ENCODE results near the gene C16orf78. TPM values are rescaled to one million over a fixed set of nuclear protein-coding genes. Genes with fewer than 3 reads are reported as not detected.

The C16orf78 gene
- total RNA-seq, 6 experiments from 2014 or later, result not detected

DNA sequence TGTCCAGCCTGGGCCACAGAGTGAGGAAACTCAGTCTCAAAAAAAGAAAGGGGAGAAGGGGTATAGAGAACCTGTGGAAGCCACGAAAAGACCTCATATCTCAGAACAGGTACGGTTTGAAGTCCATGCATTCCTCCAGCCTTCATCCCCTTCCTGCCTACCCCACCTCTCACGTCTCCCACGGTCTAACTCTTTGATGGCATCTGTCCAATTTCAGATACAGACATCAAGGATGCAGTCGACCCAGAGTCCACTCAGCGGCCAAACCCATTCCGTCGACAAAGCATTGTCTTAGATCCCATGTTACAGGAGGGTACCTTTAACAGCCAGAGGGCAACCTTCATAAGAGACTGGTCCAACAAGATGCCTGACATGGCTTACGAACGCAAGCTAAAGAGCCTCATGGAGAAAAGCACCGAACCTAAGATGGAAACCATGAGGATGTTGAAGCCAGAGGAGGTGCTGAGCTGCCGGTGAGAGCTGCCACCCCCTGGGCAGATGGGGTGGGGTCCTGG, 22.7 kb downstream of the C16orf78 start:
- no peaks in the 10 kb centered on the region for H3K36me3 Mint-ChIP-seq (ENCODE audit: low read depth)
- H3K27me3 Mint-ChIP-seq (ENCODE audit: insufficient read depth), result no peaks in the 10 kb centered on the region; the same call in 1 of the 2 replicates
- no peak overlapping the region for H3K4me3 Mint-ChIP-seq
- no peak overlapping the region for H3K27ac Mint-ChIP-seq
- DNase-seq, result no peak
- no peaks in the 10 kb centered on the region for H3K4me1 Mint-ChIP-seq (ENCODE audit: low read depth)
- H3K9me3 Mint-ChIP-seq, result peaks cover 13% of the 10 kb centered on the region; the same call in 1 of the 2 replicates
- TF ChIP-seq, protein P1, sequence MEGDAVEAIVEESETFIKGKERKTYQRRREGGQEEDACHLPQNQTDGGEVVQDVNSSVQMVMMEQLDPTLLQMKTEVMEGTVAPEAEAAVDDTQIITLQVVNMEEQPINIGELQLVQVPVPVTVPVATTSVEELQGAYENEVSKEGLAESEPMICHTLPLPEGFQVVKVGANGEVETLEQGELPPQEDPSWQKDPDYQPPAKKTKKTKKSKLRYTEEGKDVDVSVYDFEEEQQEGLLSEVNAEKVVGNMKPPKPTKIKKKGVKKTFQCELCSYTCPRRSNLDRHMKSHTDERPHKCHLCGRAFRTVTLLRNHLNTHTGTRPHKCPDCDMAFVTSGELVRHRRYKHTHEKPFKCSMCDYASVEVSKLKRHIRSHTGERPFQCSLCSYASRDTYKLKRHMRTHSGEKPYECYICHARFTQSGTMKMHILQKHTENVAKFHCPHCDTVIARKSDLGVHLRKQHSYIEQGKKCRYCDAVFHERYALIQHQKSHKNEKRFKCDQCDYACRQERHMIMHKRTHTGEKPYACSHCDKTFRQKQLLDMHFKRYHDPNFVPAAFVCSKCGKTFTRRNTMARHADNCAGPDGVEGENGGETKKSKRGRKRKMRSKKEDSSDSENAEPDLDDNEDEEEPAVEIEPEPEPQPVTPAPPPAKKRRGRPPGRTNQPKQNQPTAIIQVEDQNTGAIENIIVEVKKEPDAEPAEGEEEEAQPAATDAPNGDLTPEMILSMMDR (IDR thresholded peaks at IDR 0.05), result no peak

DNA sequence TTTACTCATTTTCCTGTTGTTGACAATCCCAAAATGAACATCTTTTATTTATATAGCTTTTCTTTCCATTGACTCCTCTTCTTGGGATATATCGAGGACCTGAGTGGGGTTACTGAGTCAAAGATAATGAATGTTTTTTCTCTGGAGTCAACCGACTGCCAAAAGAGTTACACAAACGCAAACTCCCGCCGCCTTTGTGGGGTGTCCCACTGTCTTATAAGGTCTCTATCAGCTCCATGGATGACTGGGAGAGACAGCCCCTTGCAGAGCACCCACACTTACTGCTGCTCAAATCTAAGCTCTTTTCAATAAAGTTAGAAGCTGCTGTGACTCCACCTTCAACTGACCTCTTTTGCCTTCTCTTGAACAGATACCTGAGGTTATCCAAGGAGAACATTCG, 25.2 kb downstream of the C16orf78 start:
- Mint-ChIP-seq H3K27ac (no peak overlapping the region), H3K9me3 (peaks cover 23% of the 10 kb centered on the region), H3K36me3 (ENCODE audit: low read depth) (0 out of 2 replicates have a peak, but pooled peaks cover 1% of the 10 kb centered on the region), H3K27me3 (ENCODE audit: insufficient read depth) (no peaks in the 10 kb centered on the region; the same call in 1 of the 2 replicates), H3K4me1 (ENCODE audit: low read depth) (no peaks in the 10 kb centered on the region), H3K4me3 (no peak overlapping the region)
- TF ChIP-seq, protein P1 (IDR thresholded peaks at IDR 0.05), result no peak
- no peak for DNase-seq

DNA sequence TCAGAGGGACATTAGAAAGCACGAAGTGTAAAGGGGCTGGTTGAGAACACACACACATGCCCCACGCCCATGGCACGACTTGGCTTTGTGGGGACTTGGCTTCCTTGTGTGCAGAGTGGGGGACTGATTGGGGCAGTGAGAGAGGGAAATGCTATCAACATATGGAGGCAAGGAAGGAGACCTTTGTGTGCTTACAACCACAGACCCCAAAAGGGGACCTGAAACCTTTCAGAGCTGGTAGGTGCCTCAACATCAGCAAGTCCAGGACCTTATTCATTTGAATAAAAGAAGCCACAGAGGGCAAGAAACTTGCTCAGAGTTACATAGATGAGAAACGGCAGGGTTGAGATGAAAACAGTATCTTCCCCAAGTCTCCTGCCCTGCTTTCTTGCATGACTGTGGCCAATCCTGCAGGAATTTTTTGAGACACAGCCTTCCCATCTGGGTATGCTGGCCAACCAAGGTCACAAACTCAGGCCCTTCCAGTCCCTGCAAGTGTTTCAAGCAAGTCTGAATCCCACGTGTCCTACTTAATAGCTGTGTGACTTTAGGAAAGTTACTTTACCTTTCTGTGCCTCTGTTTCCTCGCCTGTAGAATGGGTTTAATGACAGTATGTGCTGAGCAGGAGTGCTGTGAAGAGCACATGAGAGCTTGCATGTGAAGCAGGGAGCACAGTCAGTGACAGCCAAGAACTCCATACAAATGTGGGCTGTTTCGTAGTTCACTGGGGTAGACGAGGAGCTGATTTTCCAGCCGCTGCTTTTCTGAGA, 26.2 kb downstream of the C16orf78 start:
- no peak for DNase-seq
- H3K27me3 Mint-ChIP-seq (ENCODE audit: insufficient read depth), result no peaks in the 10 kb centered on the region; the same call in 1 of the 2 replicates
- TF ChIP-seq, protein P1 (IDR thresholded peaks at IDR 0.05), result no peak
- no peak overlapping the region for H3K27ac Mint-ChIP-seq
- H3K4me1 Mint-ChIP-seq (ENCODE audit: low read depth), result no peaks in the 10 kb centered on the region
- no peak overlapping the region for H3K4me3 Mint-ChIP-seq
- H3K36me3 Mint-ChIP-seq (ENCODE audit: low read depth), result 0 out of 2 replicates have a peak, but pooled peaks cover 5% of the 10 kb centered on the region
- peaks cover 26% of the 10 kb centered on the region for H3K9me3 Mint-ChIP-seq

DNA sequence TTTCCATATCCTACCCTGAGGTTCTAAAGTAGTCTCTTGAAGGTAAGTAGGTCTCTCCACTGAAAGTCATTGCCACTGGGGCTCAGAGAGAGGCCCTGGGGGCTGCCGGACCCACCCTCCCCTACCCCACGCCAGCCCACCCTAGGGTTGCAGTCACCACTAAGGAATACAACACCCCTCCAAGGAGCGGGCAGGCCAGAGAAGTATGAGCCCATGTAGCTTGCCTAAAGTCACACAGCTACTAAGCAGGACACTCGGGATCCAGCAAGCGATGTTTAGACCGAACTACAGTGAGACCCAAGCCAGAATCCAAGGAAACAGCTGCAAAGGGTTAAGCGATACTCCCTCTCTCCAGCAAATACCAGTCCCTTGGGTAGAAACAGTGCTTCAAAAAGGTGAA, 27.0 kb downstream of the C16orf78 start:
- no peak for DNase-seq
- Mint-ChIP-seq H3K27ac (no peak overlapping the region), H3K4me1 (ENCODE audit: low read depth) (no peaks in the 10 kb centered on the region), H3K27me3 (ENCODE audit: insufficient read depth) (peaks cover 2% of the 10 kb centered on the region), H3K9me3 (peaks cover 26% of the 10 kb centered on the region), H3K4me3 (no peak overlapping the region), H3K36me3 (ENCODE audit: low read depth) (0 out of 2 replicates have a peak, but pooled peaks cover 5% of the 10 kb centered on the region)
- TF ChIP-seq, protein P1 (IDR thresholded peaks at IDR 0.05), result no peak

DNA sequence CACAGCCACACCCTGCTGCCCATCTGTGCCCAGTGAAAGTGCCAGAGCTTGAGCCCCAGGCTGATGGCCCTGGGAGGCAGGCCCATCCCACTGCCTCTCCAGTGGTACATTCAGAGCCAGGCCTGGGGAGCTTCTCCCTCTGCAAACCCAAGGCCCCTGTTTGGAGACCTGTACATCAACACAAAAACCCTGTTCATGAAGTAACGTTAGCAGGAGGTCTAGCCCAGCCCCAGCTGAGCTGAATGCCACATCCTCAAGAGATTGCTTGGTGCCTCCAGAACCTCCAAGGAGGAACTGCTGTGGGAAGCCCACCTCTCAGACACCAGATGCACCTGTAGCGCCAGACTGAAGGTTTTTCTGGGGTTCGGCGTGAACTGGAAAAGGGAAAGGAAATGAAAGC, 31.5 kb downstream of the C16orf78 start:
- Mint-ChIP-seq H3K27me3 (ENCODE audit: insufficient read depth) (peaks cover 2% of the 10 kb centered on the region), H3K27ac (no peak overlapping the region), H3K4me3 (no peak overlapping the region), H3K36me3 (ENCODE audit: low read depth) (0 out of 2 replicates have a peak, but pooled peaks cover 5% of the 10 kb centered on the region), H3K9me3 (peaks cover 18% of the 10 kb centered on the region), H3K4me1 (ENCODE audit: low read depth) (no peaks in the 10 kb centered on the region)
- DNase-seq, result no peak
- TF ChIP-seq, protein P1 (IDR thresholded peaks at IDR 0.05), result no peak

All from HFFc6 (cell line).